HepG2 (cell line): ENCODE results near the gene NMRAL1. TPM values are rescaled to one million over a fixed set of nuclear protein-coding genes. Genes with fewer than 3 reads are reported as not detected.

Experiments used
- BRD4 ChIP-seq: sonication (generic); formaldehyde crosslinking; IDR thresholded peaks from 2 replicates; pipeline ENCODE4 v1.4.0; 2020; ENCODE audit warnings: missing genetic modification reagents
- ETV5 ChIP-seq: IDR thresholded peaks from 2 replicates; pipeline ENCODE4 v1.6.1; 2018; ENCODE audit warnings: missing biosample characterization, missing genetic modification reagents, inconsistent platforms, borderline replicate concordance
- HIVEP1 ChIP-seq: sonication (generic); formaldehyde crosslinking; IDR thresholded peaks from 2 replicates; pipeline ENCODE4 v1.4.0; 2020; ENCODE audit warnings: mild to moderate bottlenecking, missing genetic modification reagents
- NCOA2 ChIP-seq: sonication (generic); formaldehyde crosslinking; IDR thresholded peaks from 2 replicates; pipeline ENCODE4 v1.8.0; 2022; ENCODE audit warnings: inconsistent platforms
- NCOR1 ChIP-seq: fragments of 200-600 bp; sonication (generic); IDR thresholded peaks from 2 replicates; pipeline ENCODE4 v1.7.0; 2017; ENCODE audit warnings: antibody characterized with exemption, low read length, borderline replicate concordance
- RBM39 ChIP-seq: fragments of 200-400 bp; formaldehyde crosslinking; IDR thresholded peaks from one replicate; pipeline ENCODE4 v1.6.1; 2018; ENCODE audit warnings: antibody characterized with exemption, mild to moderate bottlenecking, low read depth, low read length; ENCODE audit not compliant: poor library complexity, severe bottlenecking
- REXO4 ChIP-seq: sonication (generic); formaldehyde crosslinking; IDR thresholded peaks from 2 replicates; pipeline ENCODE4 v1.8.0; 2022; ENCODE audit warnings: missing genetic modification reagents, mild to moderate bottlenecking, borderline replicate concordance
- SALL1 ChIP-seq: sonication (generic); formaldehyde crosslinking; IDR thresholded peaks from 2 replicates; pipeline ENCODE4 v1.8.0; 2022; ENCODE audit warnings: mild to moderate bottlenecking, missing genetic modification reagents
- SMAD1 ChIP-seq: sonication (generic); formaldehyde crosslinking; IDR thresholded peaks from 2 replicates; pipeline ENCODE4 v1.4.0; 2020; ENCODE audit warnings: missing genetic modification reagents, low read depth, mild to moderate bottlenecking, borderline replicate concordance
- SMAD3 ChIP-seq: sonication (generic); formaldehyde crosslinking; IDR thresholded peaks from 2 replicates; pipeline ENCODE4 v1.4.0; 2020; ENCODE audit warnings: missing genetic modification reagents
- SMAD9 ChIP-seq: sonication (generic); formaldehyde crosslinking; IDR thresholded peaks from 2 replicates; pipeline ENCODE4 v1.5.1; 2020; ENCODE audit warnings: mild to moderate bottlenecking, missing genetic modification reagents
- SMC3 ChIP-seq: IDR thresholded peaks from 2 replicates; pipeline ENCODE4 v1.6.1; 2011; ENCODE audit warnings: low read length, improper control_type of control experiment
- TRIM22 ChIP-seq: fragments of 450-650 bp; IDR thresholded peaks from 2 replicates; pipeline ENCODE4 v1.6.1; 2017
- XBP1 ChIP-seq: sonication (generic); formaldehyde crosslinking; IDR thresholded peaks from 2 replicates; pipeline ENCODE4 v1.5.0; 2020; ENCODE audit warnings: missing genetic modification reagents
- ZFAT ChIP-seq: sonication (generic); formaldehyde crosslinking; conservative IDR thresholded peaks from 2 replicates; pipeline ENCODE4 v1.8.1; 2023; ENCODE audit warnings: missing genetic modification reagents, inconsistent platforms
- ZNF12 ChIP-seq: sonication (generic); formaldehyde crosslinking; IDR thresholded peaks from 2 replicates; pipeline ENCODE4 v1.5.0; 2020; ENCODE audit warnings: missing genetic modification reagents
- ZNF253 ChIP-seq: sonication (generic); formaldehyde crosslinking; IDR thresholded peaks from 2 replicates; pipeline ENCODE4 v1.8.0; 2022; ENCODE audit warnings: mild to moderate bottlenecking, missing genetic modification reagents, borderline replicate concordance
- ZNF280B ChIP-seq: sonication (generic); formaldehyde crosslinking; IDR thresholded peaks from 2 replicates; pipeline ENCODE4 v1.5.0; 2020; ENCODE audit warnings: missing genetic modification reagents, mild to moderate bottlenecking, borderline replicate concordance
- ZNF513 ChIP-seq: sonication (generic); formaldehyde crosslinking; conservative IDR thresholded peaks from 2 replicates; pipeline ENCODE4 v1.5.0; 2020; ENCODE audit warnings: missing genetic modification reagents
- ZNF629 ChIP-seq: sonication (generic); formaldehyde crosslinking; conservative IDR thresholded peaks from 2 replicates; pipeline ENCODE4 v1.5.0; 2020; ENCODE audit warnings: missing genetic modification reagents
- polyA plus RNA-seq, 8 experiments: library from polyadenylated mRNA; depleted of rRNA in 3 of 8; stranded (reverse) in 7 of 8; unstranded in 1 of 8; fragments of >200 nt; fragmentation: Illumina TruSeq in 4 of 8; extraction: Trizol in 4 of 8; gene quantifications; 2 replicates each; pipeline versions ENCODE4 v1.2.1 to v1.2.3, GENCODE V29; 2011 to 2016; ENCODE audit warnings: low read depth in 4 of 8, missing spikeins in 1 of 8, mixed read lengths in 1 of 8; ENCODE audit not compliant: insufficient read depth in 1 of 8
- total RNA-seq, 5 experiments: library from RNA; depleted of rRNA; stranded (reverse); fragments of >200 nt; fragmentation: Illumina TruSeq; extraction: Trizol; gene quantifications; 2 replicates each; pipeline ENCODE4 v1.2.3, GENCODE V29; 2016; ENCODE audit warnings: low read depth in 1 of 5
- TF ChIP-seq, protein P1 (sequence below): sonication (generic); formaldehyde crosslinking; IDR thresholded peaks from 2 replicates; pipeline ENCODE4 v1.4.0; 2020; ENCODE audit warnings: missing genetic modification reagents
- TF ChIP-seq, protein P2 (sequence below): sonication (generic); formaldehyde crosslinking; IDR thresholded peaks from 2 replicates; pipeline ENCODE4 v1.5.0; 2020; ENCODE audit warnings: missing genetic modification reagents
- TF ChIP-seq, protein P3 (sequence below): sonication (generic); formaldehyde crosslinking; IDR thresholded peaks from 2 replicates; pipeline ENCODE4 v1.4.0; 2020; ENCODE audit warnings: missing genetic modification reagents, borderline replicate concordance

NMRAL1 gene
- total and polyA plus RNA-seq, 2 of the 13 experiments (the other 11 are each of a cell fraction or from before 2014, with no cell fraction given): 30.8 to 33.1 TPM

- TF ChIP-seq, protein P1, sequence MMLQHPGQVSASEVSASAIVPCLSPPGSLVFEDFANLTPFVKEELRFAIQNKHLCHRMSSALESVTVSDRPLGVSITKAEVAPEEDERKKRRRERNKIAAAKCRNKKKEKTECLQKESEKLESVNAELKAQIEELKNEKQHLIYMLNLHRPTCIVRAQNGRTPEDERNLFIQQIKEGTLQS: peak; percentile 88
- TF ChIP-seq BRD4 (CRISPR knock-in tag) (no peak), ZFAT (CRISPR knock-in tag) (no peak), RBM39 (no peak), ZNF253 (CRISPR knock-in tag) (peak; percentile 73), SMAD1 (CRISPR knock-in tag) (no peak), ETV5 (CRISPR knock-in tag) (peak; percentile 71; the same call in 1 of the 2 replicates), REXO4 (0 out of 2 replicates have a peak, but pooled peaks have one; percentile 83), ZNF12 (CRISPR knock-in tag) (no peak), ZNF513 (no peak), ZNF629 (CRISPR knock-in tag) (0 out of 2 replicates have a peak, but pooled peaks have one; percentile 25), ZNF280B (CRISPR knock-in tag) (peak; percentile 66; the same call in 1 of the 2 replicates), TRIM22 (no peak), SMC3 (no peak), SMAD3 (CRISPR knock-in tag) (peak; percentile 57; the same call in 1 of the 2 replicates), XBP1 (no peak), NCOA2 (CRISPR knock-in tag) (peak; percentile 27; the same call in 1 of the 2 replicates), SALL1 (CRISPR knock-in tag) (peak; percentile 51), SMAD9 (peak; percentile 25; the same call in 1 of the 2 replicates), HIVEP1 (CRISPR knock-in tag) (no peak; the same call in 1 of the 2 replicates), NCOR1 (no peak; the same call in 1 of the 2 replicates)
- TF ChIP-seq, protein P2, sequence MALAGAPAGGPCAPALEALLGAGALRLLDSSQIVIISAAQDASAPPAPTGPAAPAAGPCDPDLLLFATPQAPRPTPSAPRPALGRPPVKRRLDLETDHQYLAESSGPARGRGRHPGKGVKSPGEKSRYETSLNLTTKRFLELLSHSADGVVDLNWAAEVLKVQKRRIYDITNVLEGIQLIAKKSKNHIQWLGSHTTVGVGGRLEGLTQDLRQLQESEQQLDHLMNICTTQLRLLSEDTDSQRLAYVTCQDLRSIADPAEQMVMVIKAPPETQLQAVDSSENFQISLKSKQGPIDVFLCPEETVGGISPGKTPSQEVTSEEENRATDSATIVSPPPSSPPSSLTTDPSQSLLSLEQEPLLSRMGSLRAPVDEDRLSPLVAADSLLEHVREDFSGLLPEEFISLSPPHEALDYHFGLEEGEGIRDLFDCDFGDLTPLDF (CRISPR knock-in tag): no peak
- TF ChIP-seq, protein P3, sequence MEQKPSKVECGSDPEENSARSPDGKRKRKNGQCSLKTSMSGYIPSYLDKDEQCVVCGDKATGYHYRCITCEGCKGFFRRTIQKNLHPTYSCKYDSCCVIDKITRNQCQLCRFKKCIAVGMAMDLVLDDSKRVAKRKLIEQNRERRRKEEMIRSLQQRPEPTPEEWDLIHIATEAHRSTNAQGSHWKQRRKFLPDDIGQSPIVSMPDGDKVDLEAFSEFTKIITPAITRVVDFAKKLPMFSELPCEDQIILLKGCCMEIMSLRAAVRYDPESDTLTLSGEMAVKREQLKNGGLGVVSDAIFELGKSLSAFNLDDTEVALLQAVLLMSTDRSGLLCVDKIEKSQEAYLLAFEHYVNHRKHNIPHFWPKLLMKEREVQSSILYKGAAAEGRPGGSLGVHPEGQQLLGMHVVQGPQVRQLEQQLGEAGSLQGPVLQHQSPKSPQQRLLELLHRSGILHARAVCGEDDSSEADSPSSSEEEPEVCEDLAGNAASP (CRISPR knock-in tag): peak; percentile 42; the same call in 1 of the 2 replicates
Measured at GRCh38 chr16:4426021-4426684, 48.3 kb downstream of the NMRAL1 start (continued).
